Right lobe of liver (tissue), 6 donors: Measurements from ENCODE around the gene EPS15. TPM values are rescaled to one million over a fixed set of nuclear protein-coding genes. Genes with fewer than 3 reads are reported as not detected.

Experiments used
- ATAC-seq, 4 donors: fragments of 200-7000 bp; cut with Tn5 transposase; one replicate each; pipeline ENCODE4 v1.9.1; 2020; ENCODE audit warnings: mild to moderate bottlenecking in 4 of 4, moderate library complexity in 4 of 4
- DNase-seq, 3 donors: peaks; one replicate each; pipeline ENCODE4 v3.0.0-alpha.2; 2020
- H3K27ac ChIP-seq, 3 donors: fragments of 200-600 bp; one replicate each; pipeline ENCODE4 v1.8.0; 2022
- H3K27me3 ChIP-seq, 2 donors: fragments of 200-600 bp; one replicate each; pipeline ENCODE4 v1.8.0; 2022
- H3K36me3 ChIP-seq, 4 donors: fragments of 200-600 bp; sonication (generic) in 1 of 4; one replicate each; pipeline versions ENCODE4 v1.5.1 to v1.8.0; 2017 to 2022; ENCODE audit warnings: control low read depth in 1 of 4
- H3K4me1 ChIP-seq, 4 donors: fragments of 200-600 bp; sonication (generic) in 1 of 4; one replicate each; pipeline versions ENCODE4 v1.5.1 to v1.8.0; 2017 to 2022; ENCODE audit warnings: control low read depth in 1 of 4
- H3K4me3 ChIP-seq, 3 donors: fragments of 200-600 bp; one replicate each; pipeline ENCODE4 v1.8.0; 2022
- H3K9me3 ChIP-seq, 4 donors: fragments of 200-600 bp; sonication (generic) in 1 of 4; one replicate each; pipeline versions ENCODE4 v1.5.1 to v1.8.0; 2017 to 2022; ENCODE audit warnings: control low read depth in 1 of 4
- POLR2A ChIP-seq: fragments of 450-650 bp; IDR thresholded peaks from one replicate; pipeline ENCODE4 v1.6.1; 2017; ENCODE audit warnings: antibody characterized with exemption, mild to moderate bottlenecking
- WGBS: methylation state at CpG from one replicate; pipeline ENCODE4 v1.1.6; 2018; ENCODE audit warnings: low coverage, low lambda C conversion rate; ENCODE audit not compliant: insufficient coverage; ENCODE audit errors: missing lambda C conversion rate; 5-methylcytosine and 5-hydroxymethylcytosine counted together
- intact Hi-C, 2 donors: fragments of 100-400 bp; cut with DNase I; formaldehyde crosslinking; loops; one replicate each; pipeline versions ENCODE4 v1.11.2 to v1.14.1; 2022
- total RNA-seq, 6 experiments: library from RNA; depleted of rRNA in 2 of 6; stranded (reverse); fragments of >200 nt in 2 of 6; fragmentation: NEBNext Ultra II Directional in 3 of 6; extraction: Animal tissue kit (Norgen Biotek cat#: 25700) in 3 of 6; gene quantifications; one replicate each; pipeline versions ENCODE4 v1.1.0 to v1.2.4, GENCODE V29; 2016 to 2023
- TF ChIP-seq, protein P1 (sequence below), 4 donors: fragments of 200-600 bp in 3 of 4; fragments of 450-650 bp in 1 of 4; IDR thresholded peaks; one replicate each; pipeline versions ENCODE4 v1.5.1 to v1.8.0; 2016 to 2022; ENCODE audit warnings: antibody characterized with exemption in 4 of 4, mild to moderate bottlenecking in 2 of 4
- donor health status: DM: no; HTN: yes; CAD: no.
- donor health status: DM: no; HTN: no; CAD: no.
- donor health status: DM: no; HTN: no; CAD: no.
- donor health status: DM: no; HTN: yes; CAD: no.
- donor health status: DM: no; HTN: yes; CAD: no.

The EPS15 gene
- total RNA-seq, 6 experiments from 2014 or later = 23.2 to 30.9 (median 28.6) TPM

GRCh38 chr1:51372561-51372960, 146.5 kb downstream of the EPS15 start:
- no peak for ATAC-seq
- TF ChIP-seq, protein P1, sequence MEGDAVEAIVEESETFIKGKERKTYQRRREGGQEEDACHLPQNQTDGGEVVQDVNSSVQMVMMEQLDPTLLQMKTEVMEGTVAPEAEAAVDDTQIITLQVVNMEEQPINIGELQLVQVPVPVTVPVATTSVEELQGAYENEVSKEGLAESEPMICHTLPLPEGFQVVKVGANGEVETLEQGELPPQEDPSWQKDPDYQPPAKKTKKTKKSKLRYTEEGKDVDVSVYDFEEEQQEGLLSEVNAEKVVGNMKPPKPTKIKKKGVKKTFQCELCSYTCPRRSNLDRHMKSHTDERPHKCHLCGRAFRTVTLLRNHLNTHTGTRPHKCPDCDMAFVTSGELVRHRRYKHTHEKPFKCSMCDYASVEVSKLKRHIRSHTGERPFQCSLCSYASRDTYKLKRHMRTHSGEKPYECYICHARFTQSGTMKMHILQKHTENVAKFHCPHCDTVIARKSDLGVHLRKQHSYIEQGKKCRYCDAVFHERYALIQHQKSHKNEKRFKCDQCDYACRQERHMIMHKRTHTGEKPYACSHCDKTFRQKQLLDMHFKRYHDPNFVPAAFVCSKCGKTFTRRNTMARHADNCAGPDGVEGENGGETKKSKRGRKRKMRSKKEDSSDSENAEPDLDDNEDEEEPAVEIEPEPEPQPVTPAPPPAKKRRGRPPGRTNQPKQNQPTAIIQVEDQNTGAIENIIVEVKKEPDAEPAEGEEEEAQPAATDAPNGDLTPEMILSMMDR (IDR thresholded peaks at IDR 0.05) = no peak
- TF ChIP-seq POLR2A = no peak

DNA sequence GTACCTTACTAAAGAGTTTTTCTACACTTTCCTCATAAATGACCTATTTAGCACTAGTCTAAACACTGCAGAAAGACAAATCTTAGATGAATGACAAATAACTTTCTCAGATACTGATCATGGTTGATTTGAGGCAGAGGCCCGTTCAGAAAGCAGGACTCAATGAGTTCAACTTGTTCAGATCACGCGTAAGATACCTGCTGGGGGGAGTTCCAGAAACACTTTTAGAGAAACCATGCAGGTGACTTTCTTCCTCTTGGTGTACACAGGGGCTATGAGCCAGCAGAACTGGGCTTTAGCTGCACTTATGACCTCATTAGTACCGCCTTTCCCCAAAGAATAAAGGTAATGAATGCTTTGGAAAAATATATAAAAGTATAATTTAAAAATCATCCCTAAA, 149.9 kb downstream of the EPS15 start:
- no peak overlapping the region for H3K4me3 ChIP-seq
- 93% methylated on average over 4 of the region's 4 CpGs for WGBS
- no peak for TF ChIP-seq POLR2A
- TF ChIP-seq, protein P1 (IDR thresholded peaks at IDR 0.05) = no peak
- intact Hi-C loops = no loop called here
- H3K9me3 ChIP-seq = no peaks in the 10 kb centered on the region
- H3K36me3 ChIP-seq = peaks cover 0 to 21% (median 5%) of the 10 kb centered on the region in 4 donors
- no peaks in the 10 kb centered on the region for H3K4me1 ChIP-seq
- H3K27me3 ChIP-seq = no peaks in the 10 kb centered on the region
- ATAC-seq (no peak), DNase-seq (no peak)
- no peak overlapping the region for H3K27ac ChIP-seq

More at GRCh38 chr1:51372561-51372960, 146.5 kb downstream of the EPS15 start:
- intact Hi-C loops = no loop called here
- no peaks in the 10 kb centered on the region for H3K4me1 ChIP-seq
- no peaks in the 10 kb centered on the region for H3K9me3 ChIP-seq
- H3K36me3 ChIP-seq = peaks cover 0 to 14% (median 5%) of the 10 kb centered on the region in 4 donors
- no peak overlapping the region for H3K27ac ChIP-seq
- no peaks in the 10 kb centered on the region for H3K27me3 ChIP-seq
- no peak for DNase-seq
- no peak overlapping the region for H3K4me3 ChIP-seq

- no peaks in the 10 kb centered on the region for H3K9me3 ChIP-seq
- no peak for ATAC-seq
- no peaks in the 10 kb centered on the region for H3K27me3 ChIP-seq
- H3K4me3 ChIP-seq = no peak overlapping the region
- WGBS = 100% methylated on average over 1 of the region's 1 CpG
- no peaks in the 10 kb centered on the region for H3K4me1 ChIP-seq
- H3K27ac ChIP-seq = no peak overlapping the region
- TF ChIP-seq, protein P1 (IDR thresholded peaks at IDR 0.05) = no peak
- TF ChIP-seq POLR2A = no peak
- no peak for DNase-seq
- H3K36me3 ChIP-seq = peaks cover 0 to 14% (median 8%) of the 10 kb centered on the region in 4 donors
- intact Hi-C loops = no loop called here
These were observed 153.3 kb downstream of the EPS15 start for GRCh38 chr1:51365774-51366173.

DNA sequence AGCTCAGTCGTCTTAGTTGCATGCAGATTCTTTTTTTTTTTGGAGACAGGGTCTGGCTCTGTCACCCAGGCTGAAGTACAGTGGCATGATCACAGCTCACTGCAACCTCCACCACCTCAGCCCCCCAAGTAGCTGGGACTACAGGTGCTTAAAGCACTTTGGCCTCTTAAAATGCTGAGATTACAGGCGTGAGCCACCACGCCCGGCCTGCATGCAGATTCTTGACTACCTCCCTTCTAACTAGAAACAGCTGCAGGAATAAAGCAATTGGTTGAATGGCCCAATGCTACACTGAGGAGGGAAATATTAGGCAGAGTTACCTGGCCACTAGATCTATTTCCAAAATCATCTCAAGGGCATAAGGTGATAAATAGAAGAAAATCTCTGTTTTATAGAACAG, 159.2 kb downstream of the EPS15 start:
- no peak overlapping the region for H3K4me3 ChIP-seq
- no peaks in the 10 kb centered on the region for H3K27me3 ChIP-seq
- H3K27ac ChIP-seq = no peak overlapping the region
- peaks cover 0 to 29% (median 11%) of the 10 kb centered on the region in 4 donors for H3K36me3 ChIP-seq
- ATAC-seq (no peak), DNase-seq (no peak)
- intact Hi-C loops = no loop called here
- H3K9me3 ChIP-seq = no peaks in the 10 kb centered on the region
- 83% methylated on average over 3 of the region's 4 CpGs for WGBS
- H3K4me1 ChIP-seq = no peaks in the 10 kb centered on the region
- no peak for TF ChIP-seq POLR2A
- TF ChIP-seq, protein P1 (IDR thresholded peaks at IDR 0.05) = no peak

DNA sequence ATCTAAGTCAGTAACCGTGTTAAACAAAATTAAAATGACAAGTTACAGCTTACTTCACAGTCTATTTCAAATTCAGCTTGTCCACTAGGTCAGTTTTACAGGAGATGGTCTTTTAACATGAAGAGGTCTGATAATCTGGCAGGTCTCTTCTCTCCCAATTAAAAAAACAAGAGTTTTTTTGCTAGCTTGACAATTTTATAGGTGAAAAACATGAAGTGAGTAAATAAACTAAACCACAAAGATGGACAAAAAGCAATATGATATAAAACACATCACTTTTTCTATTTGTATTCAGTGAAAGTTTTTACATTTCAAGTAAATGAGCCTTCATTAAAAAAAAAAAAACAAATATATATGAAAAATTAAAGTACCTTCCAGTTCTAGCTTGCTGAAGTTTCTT, 163.7 kb downstream of the EPS15 start:
- 86% methylated on average over 1 of the region's 1 CpG for WGBS
- no peak overlapping the region for H3K4me3 ChIP-seq
- H3K27ac ChIP-seq = no peak overlapping the region
- H3K9me3 ChIP-seq = no peaks in the 10 kb centered on the region
- H3K27me3 ChIP-seq = no peaks in the 10 kb centered on the region
- intact Hi-C loops = no loop called here
- H3K36me3 ChIP-seq = peaks cover 0 to 20% (median 3%) of the 10 kb centered on the region in 4 donors
- DNase-seq = no peak
- ATAC-seq = no peak
- TF ChIP-seq, protein P1 (IDR thresholded peaks at IDR 0.05) = no peak
- no peaks in the 10 kb centered on the region for H3K4me1 ChIP-seq
